Measurements from ENCODE around the gene TCEAL9.

The TCEAL9 gene

DNA sequence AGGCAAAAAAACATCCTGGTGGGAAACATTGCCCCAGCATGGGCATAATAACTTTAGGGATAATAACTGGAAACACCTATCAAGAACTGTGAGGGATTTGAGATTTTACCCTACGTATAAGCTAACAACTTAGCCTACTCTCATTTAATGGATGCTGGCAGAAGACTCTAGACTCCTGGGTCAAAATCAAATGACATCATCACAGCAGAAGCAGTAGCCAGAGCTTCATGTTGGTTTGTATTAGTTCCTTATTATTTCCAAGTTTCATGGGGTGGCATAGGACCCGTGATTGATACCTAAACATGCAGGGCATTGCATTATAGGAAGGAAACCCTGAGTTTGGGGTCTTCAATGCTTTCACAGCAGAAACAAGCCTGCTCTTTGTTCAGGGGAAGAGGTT is 4.6 kb downstream of the TCEAL9 start:
- H3F3A ChIP-seq (ENCODE audit: low read depth): no peaks in the 10 kb centered on the region
- no peaks in the 10 kb centered on the region for H3K9me2 ChIP-seq (replicated peaks; ENCODE audit: low read depth, low read length)
- no peaks in the 10 kb centered on the region for H4K20me1 ChIP-seq (ENCODE audit: insufficient read depth, low read length, poor library complexity, severe bottlenecking)
- no peaks in the 10 kb centered on the region for H3K27me3 ChIP-seq (ENCODE audit: insufficient read depth, low read length, poor library complexity, severe bottlenecking)
- H3K4me2 ChIP-seq (ENCODE audit: low read depth, low read length, poor library complexity, severe bottlenecking): no peak overlapping the region
- H3K79me2 ChIP-seq (ENCODE audit: insufficient read depth, low read length): peaks cover 18% of the 10 kb centered on the region; the same call in 1 of the 2 replicates
- H3K9me3 ChIP-seq (ENCODE audit: insufficient read depth, low read depth, low read length): no peaks in the 10 kb centered on the region
- H3K36me3 ChIP-seq (ENCODE audit: insufficient read depth, low read length): no peaks in the 10 kb centered on the region
- TF ChIP-seq, protein P1, sequence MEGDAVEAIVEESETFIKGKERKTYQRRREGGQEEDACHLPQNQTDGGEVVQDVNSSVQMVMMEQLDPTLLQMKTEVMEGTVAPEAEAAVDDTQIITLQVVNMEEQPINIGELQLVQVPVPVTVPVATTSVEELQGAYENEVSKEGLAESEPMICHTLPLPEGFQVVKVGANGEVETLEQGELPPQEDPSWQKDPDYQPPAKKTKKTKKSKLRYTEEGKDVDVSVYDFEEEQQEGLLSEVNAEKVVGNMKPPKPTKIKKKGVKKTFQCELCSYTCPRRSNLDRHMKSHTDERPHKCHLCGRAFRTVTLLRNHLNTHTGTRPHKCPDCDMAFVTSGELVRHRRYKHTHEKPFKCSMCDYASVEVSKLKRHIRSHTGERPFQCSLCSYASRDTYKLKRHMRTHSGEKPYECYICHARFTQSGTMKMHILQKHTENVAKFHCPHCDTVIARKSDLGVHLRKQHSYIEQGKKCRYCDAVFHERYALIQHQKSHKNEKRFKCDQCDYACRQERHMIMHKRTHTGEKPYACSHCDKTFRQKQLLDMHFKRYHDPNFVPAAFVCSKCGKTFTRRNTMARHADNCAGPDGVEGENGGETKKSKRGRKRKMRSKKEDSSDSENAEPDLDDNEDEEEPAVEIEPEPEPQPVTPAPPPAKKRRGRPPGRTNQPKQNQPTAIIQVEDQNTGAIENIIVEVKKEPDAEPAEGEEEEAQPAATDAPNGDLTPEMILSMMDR (conservative IDR thresholded peaks at IDR 0.05; ENCODE audit: low read length): no peak
- TF ChIP-seq EZH2phosphoT487 (IDR thresholded peaks at IDR 0.05; ENCODE audit: borderline replicate concordance): no peak
- H3K4me1 ChIP-seq (ENCODE audit: insufficient read depth, low read length, poor library complexity, severe bottlenecking): peaks cover 9% of the 10 kb centered on the region
- H3K4me3 ChIP-seq (ENCODE audit: low read length, poor library complexity, severe bottlenecking): no peak overlapping the region
- no peak overlapping the region for H3K9ac ChIP-seq (ENCODE audit: low read depth, low read length, poor library complexity, severe bottlenecking)
- no peak overlapping the region for H2AFZ ChIP-seq (ENCODE audit: low read length)

DNA sequence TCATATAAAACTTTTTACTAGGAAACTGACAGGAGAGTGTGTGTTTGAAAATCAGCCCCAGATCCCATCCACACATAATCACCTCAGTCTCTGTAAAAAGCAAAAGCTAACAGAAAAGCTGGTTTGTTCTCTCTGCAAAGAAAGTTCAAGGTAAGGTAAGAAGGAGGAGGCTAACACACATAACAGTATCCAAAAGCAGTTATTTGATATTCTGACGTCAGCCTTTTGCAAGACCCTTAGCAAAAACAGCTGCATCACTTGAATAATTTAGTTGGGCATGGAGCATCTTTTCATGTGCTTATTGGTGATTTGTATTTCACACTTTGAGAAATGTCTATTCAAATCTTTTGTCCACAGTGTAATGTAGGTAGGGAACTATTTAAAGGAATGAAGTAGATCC is 5.5 kb downstream of the TCEAL9 start:
- Histone ChIP-seq H3K9ac (ENCODE audit: low read depth, low read length, poor library complexity, severe bottlenecking) (no peak overlapping the region), H3K4me2 (ENCODE audit: low read depth, low read length, poor library complexity, severe bottlenecking) (no peak overlapping the region), H3K4me1 (ENCODE audit: insufficient read depth, low read length, poor library complexity, severe bottlenecking) (peaks cover 7% of the 10 kb centered on the region), H3K27me3 (ENCODE audit: insufficient read depth, low read length, poor library complexity, severe bottlenecking) (no peaks in the 10 kb centered on the region), H3K36me3 (ENCODE audit: insufficient read depth, low read length) (no peaks in the 10 kb centered on the region), H2AFZ (ENCODE audit: low read length) (no peak overlapping the region), H3K79me2 (ENCODE audit: insufficient read depth, low read length) (peaks cover 13% of the 10 kb centered on the region; the same call in 1 of the 2 replicates), H3F3A (ENCODE audit: low read depth) (no peaks in the 10 kb centered on the region), H3K9me2 (replicated peaks; ENCODE audit: low read depth, low read length) (no peaks in the 10 kb centered on the region), H3K4me3 (ENCODE audit: low read length, poor library complexity, severe bottlenecking) (no peak overlapping the region), H3K9me3 (ENCODE audit: insufficient read depth, low read depth, low read length) (no peaks in the 10 kb centered on the region), H4K20me1 (ENCODE audit: insufficient read depth, low read length, poor library complexity, severe bottlenecking) (no peaks in the 10 kb centered on the region)
- TF ChIP-seq, protein P1 (conservative IDR thresholded peaks at IDR 0.05; ENCODE audit: low read length): no peak
- TF ChIP-seq EZH2phosphoT487 (IDR thresholded peaks at IDR 0.05; ENCODE audit: borderline replicate concordance): no peak

DNA sequence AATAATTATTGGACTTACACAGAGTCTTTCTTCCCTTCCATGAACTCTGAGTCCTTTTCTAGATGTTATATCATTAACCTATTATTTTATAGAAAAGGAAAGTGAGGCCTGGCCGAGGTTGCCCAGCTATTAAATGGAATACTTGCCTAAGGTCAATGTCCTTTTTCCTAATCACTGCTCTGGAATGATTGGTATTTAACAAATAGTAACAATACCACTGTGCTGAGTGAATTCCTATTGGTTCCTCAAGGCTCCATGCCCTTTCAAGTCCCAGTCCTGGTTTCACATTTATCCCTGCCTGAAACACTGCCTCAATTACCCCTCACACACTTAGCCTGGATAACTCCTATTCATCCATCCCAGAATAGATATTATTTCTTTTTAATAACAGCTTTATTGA is 6.2 kb downstream of the TCEAL9 start:
- Histone ChIP-seq H2AFZ (ENCODE audit: low read length) (no peak overlapping the region), H3K9ac (ENCODE audit: low read depth, low read length, poor library complexity, severe bottlenecking) (no peak overlapping the region), H4K20me1 (ENCODE audit: insufficient read depth, low read length, poor library complexity, severe bottlenecking) (no peaks in the 10 kb centered on the region), H3K9me2 (replicated peaks; ENCODE audit: low read depth, low read length) (no peaks in the 10 kb centered on the region), H3K79me2 (ENCODE audit: insufficient read depth, low read length) (peaks cover 6% of the 10 kb centered on the region; the same call in 1 of the 2 replicates), H3K36me3 (ENCODE audit: insufficient read depth, low read length) (no peaks in the 10 kb centered on the region), H3K27me3 (ENCODE audit: insufficient read depth, low read length, poor library complexity, severe bottlenecking) (no peaks in the 10 kb centered on the region), H3F3A (ENCODE audit: low read depth) (no peaks in the 10 kb centered on the region), H3K4me2 (ENCODE audit: low read depth, low read length, poor library complexity, severe bottlenecking) (no peak overlapping the region), H3K4me3 (ENCODE audit: low read length, poor library complexity, severe bottlenecking) (no peak overlapping the region), H3K9me3 (ENCODE audit: insufficient read depth, low read depth, low read length) (no peaks in the 10 kb centered on the region), H3K4me1 (ENCODE audit: insufficient read depth, low read length, poor library complexity, severe bottlenecking) (peaks cover 7% of the 10 kb centered on the region)
- TF ChIP-seq EZH2phosphoT487 (IDR thresholded peaks at IDR 0.05; ENCODE audit: borderline replicate concordance): no peak
- TF ChIP-seq, protein P1 (conservative IDR thresholded peaks at IDR 0.05; ENCODE audit: low read length): no peak

All from Loucy (cell line).